CD14-positive monocyte (primary cell): Measurements from ENCODE around the gene ZNF638. TPM values are rescaled to one million over a fixed set of nuclear protein-coding genes. Genes with fewer than 3 reads are reported as not detected.

ENCODE experiments used
- DNase-seq, 3 donors: peaks; one replicate each; pipeline ENCODE4 v3.0.0-alpha.2; 2011 to 2022
- H2AFZ ChIP-seq: 2 replicates; pipeline ENCODE4 v1.6.0; 2012; ENCODE audit warnings: mild to moderate bottlenecking, low read depth, low read length, inconsistent platforms; ENCODE audit not compliant: insufficient read depth, poor library complexity, severe bottlenecking
- H3K27ac ChIP-seq, 2 donors: 1 replicate in 1 of 2; 2 replicates in 1 of 2; pipeline ENCODE4 v1.5.1; 2012 to 2013; ENCODE audit warnings: low read length in 2 of 2, control low read depth in 1 of 2, inconsistent platforms in 1 of 2, low read depth in 1 of 2, mild to moderate bottlenecking in 1 of 2
- H3K27me3 ChIP-seq, 2 donors: one replicate each; pipeline versions ENCODE4 v1.6.0 to v1.6.1; 2011 to 2013; ENCODE audit warnings: low read length in 2 of 2; ENCODE audit not compliant: control insufficient read depth in 2 of 2, insufficient read depth in 2 of 2
- H3K36me3 ChIP-seq, 2 donors: replicated peaks in 1 of 2; 1 replicate in 1 of 2; 2 replicates in 1 of 2; pipeline versions ENCODE4 v1.5.1 to v1.6.1; 2012 to 2013; ENCODE audit warnings: low read length in 2 of 2, control low read depth in 1 of 2, inconsistent platforms in 1 of 2, mild to moderate bottlenecking in 1 of 2; ENCODE audit not compliant: insufficient read depth in 2 of 2, control insufficient read depth in 1 of 2
- H3K4me1 ChIP-seq, 2 donors: 1 replicate in 1 of 2; 2 replicates in 1 of 2; pipeline versions ENCODE4 v1.5.1 to v1.6.1; 2012 to 2013; ENCODE audit warnings: low read length in 2 of 2, control low read depth in 1 of 2, inconsistent platforms in 1 of 2, mild to moderate bottlenecking in 1 of 2, moderate library complexity in 1 of 2; ENCODE audit not compliant: insufficient read depth in 2 of 2, control insufficient read depth in 1 of 2
- H3K4me2 ChIP-seq: replicated peaks from 2 replicates; pipeline ENCODE3; 2012; ENCODE audit warnings: low read length, moderate library complexity, mild to moderate bottlenecking; ENCODE audit not compliant: poor library complexity, severe bottlenecking; ENCODE audit errors: extremely low read depth
- H3K4me3 ChIP-seq, 3 experiments: fragments of 200-600 bp in 1 of 3; sonication (generic) in 1 of 3; replicated peaks in 1 of 3; 1 replicate in 2 of 3; 2 replicates in 1 of 3; pipeline ENCODE4 v1.5.1; 2011 to 2013; ENCODE audit warnings: low read length in 3 of 3, mild to moderate bottlenecking in 3 of 3, control low read depth in 2 of 3, low read depth in 2 of 3, inconsistent platforms in 1 of 3, moderate library complexity in 1 of 3
- H3K79me2 ChIP-seq: 2 replicates; pipeline ENCODE4 v1.6.0; 2012; ENCODE audit warnings: mild to moderate bottlenecking, control low read depth, inconsistent platforms, low read length, moderate library complexity; ENCODE audit not compliant: insufficient read depth
- H3K9ac ChIP-seq: 2 replicates; pipeline ENCODE4 v1.6.0; 2017; ENCODE audit warnings: low read length, mild to moderate bottlenecking; ENCODE audit not compliant: insufficient read depth, poor library complexity, severe bottlenecking
- H3K9me3 ChIP-seq, 2 donors: replicated peaks in 1 of 2; 1 replicate in 1 of 2; 2 replicates in 1 of 2; pipeline versions ENCODE4 v1.5.1 to v1.6.1; 2012 to 2013; ENCODE audit warnings: low read length in 2 of 2, control low read depth in 1 of 2; ENCODE audit not compliant: control insufficient read depth in 1 of 2, insufficient read depth in 1 of 2
- H4K20me1 ChIP-seq: 2 replicates; pipeline ENCODE4 v1.6.0; 2012; ENCODE audit warnings: mild to moderate bottlenecking, low read length, control low read depth, moderate library complexity; ENCODE audit not compliant: insufficient read depth
- H3K27ac Mint-ChIP-seq, 7 donors: one replicate each; pipeline ENCODE4 v1.8.0; 2020; ENCODE audit warnings: mild to moderate bottlenecking in 7 of 7, mixed read lengths in 7 of 7, moderate library complexity in 6 of 7, inconsistent platforms in 2 of 7
- H3K27me3 Mint-ChIP-seq, 3 donors: one replicate each; pipeline ENCODE4 v1.8.0; 2021 to 2022; ENCODE audit warnings: low read depth in 3 of 3, mild to moderate bottlenecking in 3 of 3, mixed read lengths in 3 of 3, moderate library complexity in 3 of 3, inconsistent platforms in 1 of 3
- H3K36me3 Mint-ChIP-seq, 2 donors: one replicate each; pipeline ENCODE4 v1.8.0; 2020; ENCODE audit warnings: mixed read lengths in 2 of 2, inconsistent platforms in 1 of 2, mild to moderate bottlenecking in 1 of 2
- H3K4me1 Mint-ChIP-seq: one replicate; pipeline ENCODE4 v1.8.0; 2020; ENCODE audit warnings: mild to moderate bottlenecking, mixed read lengths
- H3K4me3 Mint-ChIP-seq, 2 donors: one replicate each; pipeline ENCODE4 v1.8.0; 2020; ENCODE audit warnings: mild to moderate bottlenecking in 2 of 2, mixed read lengths in 2 of 2, moderate library complexity in 1 of 2
- H3K9me3 Mint-ChIP-seq, 7 donors: one replicate each; pipeline ENCODE4 v1.8.0; 2020 to 2022; ENCODE audit warnings: mixed read lengths in 7 of 7, mild to moderate bottlenecking in 6 of 7, moderate library complexity in 6 of 7, inconsistent platforms in 2 of 7
- WGBS: methylation state at CpG from one replicate; pipeline ENCODE4 v1.1.5; 2013; ENCODE audit warnings: missing lambda C conversion rate; ENCODE audit not compliant: insufficient coverage; 5-methylcytosine and 5-hydroxymethylcytosine counted together
- intact Hi-C, 2 donors: fragments of 100-400 bp; cut with micrococcal nuclease; formaldehyde crosslinking; loops; one replicate each; pipeline versions ENCODE4 v1.15.0 to v1.15.1; 2023
- polyA plus RNA-seq, 3 donors: library from polyadenylated mRNA; depleted of rRNA in 1 of 3; unstranded in 2 of 3; stranded (reverse) in 1 of 3; fragments of 300-500 nt in 2 of 3; fragments of >200 nt in 1 of 3; fragmentation: Illumina TruSeq in 2 of 3; gene quantifications; 1 replicate in 2 of 3; 2 replicates in 1 of 3; pipeline ENCODE4 v1.2.3, GENCODE V29; 2012 to 2021
- TF ChIP-seq, protein P1 (sequence below): fragments of 200-600 bp; IDR thresholded peaks from one replicate; pipeline ENCODE4 v1.8.0; 2022; ENCODE audit warnings: antibody characterized with exemption, mild to moderate bottlenecking

ZNF638 gene
- polyA plus RNA-seq, 3 donors: 19.1 to 64.6 (median 22.4) TPM

DNA sequence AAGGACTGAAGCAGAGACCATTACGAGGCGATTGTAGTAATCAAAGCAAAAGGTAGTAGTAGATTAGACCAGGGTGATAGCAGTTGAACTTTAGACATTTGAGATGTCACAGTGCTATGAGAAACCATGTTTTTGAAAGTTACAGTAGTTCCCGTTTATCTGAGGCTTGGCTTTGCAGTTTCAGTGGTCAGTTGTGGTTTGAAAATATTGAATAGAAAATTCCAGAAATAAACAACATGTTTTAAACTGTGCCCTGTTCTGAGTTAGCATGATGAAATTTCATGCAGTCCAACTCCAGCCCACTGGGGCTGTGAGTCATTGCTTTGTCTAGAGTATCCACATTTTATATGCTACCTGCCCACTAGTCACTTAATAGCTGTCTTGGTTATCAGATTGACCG lies 47.5 kb downstream of the ZNF638 start:
- Mint-ChIP-seq H3K4me3 (no peak overlapping the region), H3K36me3 (peaks cover 82 to 86% of the 10 kb centered on the region in 2 donors), H3K9me3 (no peaks in the 10 kb centered on the region), H3K27me3 (peaks cover 0 to 2% (median 0%) of the 10 kb centered on the region in 3 donors), H3K27ac (no peak overlapping the region), H3K4me1 (no peaks in the 10 kb centered on the region)
- Histone ChIP-seq H3K27me3 (no peaks in the 10 kb centered on the region), H3K27ac (no peak overlapping the region), H3K4me3 (no peak overlapping the region), H2AFZ (no peak overlapping the region), H3K9me3 (no peaks in the 10 kb centered on the region), H4K20me1 (peaks cover 41% of the 10 kb centered on the region), H3K79me2 (peaks cover 7% of the 10 kb centered on the region), H3K4me2 (no peak overlapping the region), H3K36me3 (peaks cover 85 to 98% of the 10 kb centered on the region in 2 donors), H3K9ac (no peak overlapping the region), H3K4me1 (no peaks in the 10 kb centered on the region)
- intact Hi-C loops: no loop called here
- 100% methylated on average over 2 of the region's 4 CpGs for WGBS
- no peak for DNase-seq
- TF ChIP-seq, protein P1, sequence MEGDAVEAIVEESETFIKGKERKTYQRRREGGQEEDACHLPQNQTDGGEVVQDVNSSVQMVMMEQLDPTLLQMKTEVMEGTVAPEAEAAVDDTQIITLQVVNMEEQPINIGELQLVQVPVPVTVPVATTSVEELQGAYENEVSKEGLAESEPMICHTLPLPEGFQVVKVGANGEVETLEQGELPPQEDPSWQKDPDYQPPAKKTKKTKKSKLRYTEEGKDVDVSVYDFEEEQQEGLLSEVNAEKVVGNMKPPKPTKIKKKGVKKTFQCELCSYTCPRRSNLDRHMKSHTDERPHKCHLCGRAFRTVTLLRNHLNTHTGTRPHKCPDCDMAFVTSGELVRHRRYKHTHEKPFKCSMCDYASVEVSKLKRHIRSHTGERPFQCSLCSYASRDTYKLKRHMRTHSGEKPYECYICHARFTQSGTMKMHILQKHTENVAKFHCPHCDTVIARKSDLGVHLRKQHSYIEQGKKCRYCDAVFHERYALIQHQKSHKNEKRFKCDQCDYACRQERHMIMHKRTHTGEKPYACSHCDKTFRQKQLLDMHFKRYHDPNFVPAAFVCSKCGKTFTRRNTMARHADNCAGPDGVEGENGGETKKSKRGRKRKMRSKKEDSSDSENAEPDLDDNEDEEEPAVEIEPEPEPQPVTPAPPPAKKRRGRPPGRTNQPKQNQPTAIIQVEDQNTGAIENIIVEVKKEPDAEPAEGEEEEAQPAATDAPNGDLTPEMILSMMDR: no peak

DNA sequence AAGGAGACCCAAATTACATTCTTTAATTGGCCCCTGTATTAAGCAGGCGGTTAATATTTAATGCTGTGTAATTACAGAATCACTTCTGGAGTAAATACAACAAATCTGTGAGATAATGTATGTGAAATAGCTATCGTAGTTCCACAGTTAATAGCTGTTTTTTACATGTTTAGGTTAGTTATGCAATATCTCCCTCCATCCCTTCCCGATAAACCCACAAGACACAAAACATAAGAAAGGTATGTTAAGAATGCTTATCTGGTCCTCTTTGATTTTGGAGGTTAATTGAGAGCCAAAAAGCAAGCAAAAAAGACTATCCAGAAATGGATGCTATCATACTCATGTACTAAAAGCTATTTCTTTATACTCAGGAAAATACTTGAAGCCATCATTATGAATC lies 49.1 kb downstream of the ZNF638 start:
- no peak overlapping the region for H3K4me3 ChIP-seq
- H3K27ac Mint-ChIP-seq: no peak overlapping the region
- no peak overlapping the region for H2AFZ ChIP-seq
- no peak overlapping the region for H3K4me3 Mint-ChIP-seq
- no peak overlapping the region for H3K4me2 ChIP-seq
- intact Hi-C loops: no loop called here
- peaks cover 0 to 2% (median 0%) of the 10 kb centered on the region in 3 donors for H3K27me3 Mint-ChIP-seq
- no peaks in the 10 kb centered on the region for H3K4me1 ChIP-seq
- H3K27ac ChIP-seq: no peak overlapping the region
- TF ChIP-seq, protein P1: no peak
- peaks cover 44% of the 10 kb centered on the region for H4K20me1 ChIP-seq
- no peak for DNase-seq
- no peak overlapping the region for H3K9ac ChIP-seq
- no peaks in the 10 kb centered on the region for H3K27me3 ChIP-seq
- H3K9me3 Mint-ChIP-seq: no peaks in the 10 kb centered on the region
- peaks cover 80 to 85% of the 10 kb centered on the region in 2 donors for H3K36me3 Mint-ChIP-seq
- H3K9me3 ChIP-seq: no peaks in the 10 kb centered on the region
- peaks cover 83 to 98% of the 10 kb centered on the region in 2 donors for H3K36me3 ChIP-seq
- WGBS: no CpG with 5 or more reads among the region's 3 CpGs
- no peaks in the 10 kb centered on the region for H3K4me1 Mint-ChIP-seq
- no peaks in the 10 kb centered on the region for H3K79me2 ChIP-seq
